WTC11 (cell line): Measurements from ENCODE around the gene ZNF740. TPM values are rescaled to one million over a fixed set of nuclear protein-coding genes. Genes with fewer than 3 reads are reported as not detected.

Source experiments
- ATAC-seq: fragments of 200-7000 bp; cut with Tn5 transposase; 2 replicates; pipeline ENCODE4 v1.10.0; 2021; ENCODE audit warnings: mild to moderate bottlenecking, moderate library complexity
- CTCF ChIA-PET: fragments of 300-600 bp; sonication (Branson Sonifier 250); formaldehyde crosslinking; loops from one replicate; lab custom pipeline; 2021; ENCODE audit warnings: antibody characterized with exemption; lab: Charles Lee
- POLR2A ChIA-PET: fragments of 350-600 bp; sonication (Branson Sonifier 250); formaldehyde crosslinking; loops from one replicate; lab custom pipeline; 2021; ENCODE audit warnings: antibody characterized with exemption; lab: Charles Lee
- DNase-seq: peaks from one replicate; pipeline ENCODE4 v3.0.0; 2021; ENCODE audit warnings: low spot score
- H3K27ac Mint-ChIP-seq: 2 replicates; pipeline ENCODE4 v1.8.0; 2021; ENCODE audit warnings: mixed read lengths
- H3K27me3 Mint-ChIP-seq: 2 replicates; pipeline ENCODE4 v1.8.0; 2021; ENCODE audit warnings: low read depth, mild to moderate bottlenecking, moderate library complexity, mixed read lengths
- H3K36me3 Mint-ChIP-seq: 2 replicates; pipeline ENCODE4 v1.8.0; 2021; ENCODE audit warnings: mixed read lengths
- H3K4me1 Mint-ChIP-seq: 2 replicates; pipeline ENCODE4 v1.8.0; 2022; ENCODE audit warnings: mixed read lengths
- H3K4me3 Mint-ChIP-seq: 2 replicates; pipeline ENCODE4 v1.8.0; 2021; ENCODE audit warnings: mild to moderate bottlenecking, moderate library complexity, mixed read lengths
- H3K9me3 Mint-ChIP-seq: 2 replicates; pipeline ENCODE4 v1.8.0; 2021; ENCODE audit warnings: mixed read lengths
- ATF6 ChIP-seq: sonication (generic); formaldehyde crosslinking; IDR thresholded peaks from 2 replicates; pipeline ENCODE4 v1.8.1; 2023; ENCODE audit warnings: mild to moderate bottlenecking, missing genetic modification reagents
- FOXP4 ChIP-seq: sonication (generic); formaldehyde crosslinking; IDR thresholded peaks from 2 replicates; pipeline ENCODE4 v1.8.0; 2022; ENCODE audit warnings: mild to moderate bottlenecking, missing genetic modification reagents
- GABPB1 ChIP-seq: sonication (generic); formaldehyde crosslinking; IDR thresholded peaks from 2 replicates; pipeline ENCODE4 v1.8.1; 2023; ENCODE audit warnings: mild to moderate bottlenecking, missing genetic modification reagents
- GRHL2 ChIP-seq: fragments of 250-450 bp; sonication (Bioruptor Pico); IDR thresholded peaks from 2 replicates; pipeline ENCODE4 v1.8.0; 2022; ENCODE audit warnings: mild to moderate bottlenecking, moderate library complexity; ENCODE audit not compliant: insufficient replicate concordance, severe bottlenecking
- IRF1 ChIP-seq: sonication (generic); formaldehyde crosslinking; IDR thresholded peaks from 2 replicates; pipeline ENCODE4 v1.8.0; 2023; ENCODE audit warnings: missing genetic modification reagents
- JAZF1 ChIP-seq: fragments of 250-450 bp; sonication (Bioruptor Pico); IDR thresholded peaks from 2 replicates; pipeline ENCODE4 v1.9.0; 2021; ENCODE audit warnings: moderate library complexity, mild to moderate bottlenecking, inconsistent platforms
- NFATC4 ChIP-seq: fragments of 250-450 bp; sonication (Bioruptor Pico); IDR thresholded peaks from 2 replicates; pipeline ENCODE4 v1.9.0; 2021; ENCODE audit warnings: mild to moderate bottlenecking
- OVOL2 ChIP-seq: fragments of 250-450 bp; sonication (Bioruptor Pico); IDR thresholded peaks from 2 replicates; pipeline ENCODE4 v1.9.0; 2021; ENCODE audit warnings: mild to moderate bottlenecking, borderline replicate concordance
- PRRX2 ChIP-seq: fragments of 250-450 bp; sonication (Bioruptor Pico); IDR thresholded peaks from 2 replicates; pipeline ENCODE4 v1.8.0; 2021; ENCODE audit warnings: mild to moderate bottlenecking
- SOX15 ChIP-seq: fragments of 250-450 bp; sonication (Bioruptor Pico); IDR thresholded peaks from 2 replicates; pipeline ENCODE4 v1.9.0; 2021; ENCODE audit warnings: mild to moderate bottlenecking
- SP1 ChIP-seq: sonication (generic); formaldehyde crosslinking; conservative IDR thresholded peaks from 2 replicates; pipeline ENCODE4 v1.8.1; 2022; ENCODE audit warnings: missing genetic modification reagents
- TEAD1 ChIP-seq: sonication (generic); formaldehyde crosslinking; IDR thresholded peaks from 2 replicates; pipeline ENCODE4 v1.8.0; 2022; ENCODE audit warnings: mild to moderate bottlenecking, missing genetic modification reagents
- ZNF121 ChIP-seq: sonication (generic); formaldehyde crosslinking; IDR thresholded peaks from 2 replicates; pipeline ENCODE4 v1.8.0; 2023; ENCODE audit warnings: missing genetic modification reagents
- ZNF138 ChIP-seq: sonication (generic); formaldehyde crosslinking; conservative IDR thresholded peaks from 2 replicates; pipeline ENCODE4 v1.8.1; 2022; ENCODE audit warnings: mild to moderate bottlenecking, moderate library complexity, missing genetic modification reagents
- ZNF396 ChIP-seq: fragments of 250-450 bp; sonication (Bioruptor Pico); IDR thresholded peaks from 2 replicates; pipeline ENCODE4 v1.8.0; 2021; ENCODE audit warnings: mild to moderate bottlenecking, moderate library complexity, borderline replicate concordance
- ZNF416 ChIP-seq: fragments of 250-450 bp; sonication (Bioruptor Pico); IDR thresholded peaks from 2 replicates; pipeline ENCODE4 v1.9.0; 2021; ENCODE audit warnings: mild to moderate bottlenecking, inconsistent platforms
- ZNF425 ChIP-seq: fragments of 250-450 bp; sonication (Bioruptor Pico); conservative IDR thresholded peaks from 2 replicates; pipeline ENCODE4 v1.9.0; 2021; ENCODE audit warnings: mild to moderate bottlenecking
- ZSCAN18 ChIP-seq: fragments of 250-450 bp; sonication (Bioruptor Pico); IDR thresholded peaks from 2 replicates; pipeline ENCODE4 v2.1.2; 2022; ENCODE audit warnings: mild to moderate bottlenecking, moderate library complexity
- total RNA-seq: library from RNA; stranded (reverse); gene quantifications from 3 replicates; pipeline ENCODE4 v1.2.3, GENCODE V29; 2021

The ZNF740 gene
- total RNA-seq, 1 experiment from 2014 or later: 26.6 TPM

GRCh38 chr12:53197011-53197640, 16.6 kb downstream of the ZNF740 start:
- Mint-ChIP-seq H3K9me3 (no peaks in the 10 kb centered on the region), H3K36me3 (no peaks in the 10 kb centered on the region), H3K27me3 (peaks cover 86% of the 10 kb centered on the region), H3K27ac (no peak overlapping the region), H3K4me1 (no peaks in the 10 kb centered on the region), H3K4me3 (peak overlapping the region; percentile 10; the same call in 1 of the 2 replicates)
- TF ChIP-seq TEAD1 (CRISPR knock-in tag) (no peak), OVOL2 (CRISPR knock-in tag) (no peak), NFATC4 (CRISPR knock-in tag) (no peak), ZNF416 (CRISPR knock-in tag) (no peak), FOXP4 (CRISPR knock-in tag) (no peak), ZNF425 (no peak), PRRX2 (CRISPR knock-in tag) (no peak), JAZF1 (CRISPR knock-in tag) (no peak), SP1 (no peak), GRHL2 (no peak), GABPB1 (no peak), ATF6 (CRISPR knock-in tag) (no peak), ZSCAN18 (no peak), ZNF138 (CRISPR knock-in tag) (no peak), SOX15 (CRISPR knock-in tag) (no peak), ZNF396 (CRISPR knock-in tag) (no peak), ZNF121 (CRISPR knock-in tag) (no peak), IRF1 (CRISPR knock-in tag) (no peak)
- CTCF ChIA-PET: interaction anchor here (0.6 to 10.2 kb wide), 67 partner anchors 9 to 224 kb away, joined by 3 to 136 read pairs (median 6); partner anchors contain the start of genes AAAS, CSAD, EIF4B and ESPL1
- DNase-seq (no peak), ATAC-seq (no peak)
- POLR2A ChIA-PET: interaction anchor here (0.6 to 1.3 kb wide), 7 partner anchors 9 to 294 kb away, joined by 3 to 4 read pairs (median 3); partner anchors contain the start of genes PFDN5 and SPRYD3
